Right renal cortex interstitium (tissue), 3 donors: ENCODE results near the gene HOXA9. TPM values are rescaled to one million over a fixed set of nuclear protein-coding genes. Genes with fewer than 3 reads are reported as not detected.

Source experiments
- DNase-seq, 3 donors: peaks; one replicate each; pipeline ENCODE4 v3.0.0-alpha.2; 2013; ENCODE audit warnings: low read depth in 3 of 3, low spot score in 2 of 3
- polyA plus RNA-seq, 3 donors: library from polyadenylated mRNA; unstranded; fragments of 120-200 nt; gene quantifications; one replicate each; pipeline ENCODE4 v1.2.1, GENCODE V29; 2013; ENCODE audit not compliant: insufficient read length in 3 of 3

HOXA9 gene
- polyA plus RNA-seq, 3 donors, result 85.6 to 118 (median 95.9) TPM

GRCh38 chr7:27130540-27131389 lies 34.6 kb downstream of the HOXA9 start, which contains the start of gene HOXA4:
HOXA4 (minus strand) TSS chr7:27130757; CDS start chr7:27130733, 24 bp downstream.
- no peak for DNase-seq

GRCh38 chr7:27129729-27130539 lies 35.4 kb downstream of the HOXA9 start:
- no peak for DNase-seq

GRCh38 chr7:27128776-27129728 lies 36.3 kb downstream of the HOXA9 start:
- DNase-seq, result no peak

DNA sequence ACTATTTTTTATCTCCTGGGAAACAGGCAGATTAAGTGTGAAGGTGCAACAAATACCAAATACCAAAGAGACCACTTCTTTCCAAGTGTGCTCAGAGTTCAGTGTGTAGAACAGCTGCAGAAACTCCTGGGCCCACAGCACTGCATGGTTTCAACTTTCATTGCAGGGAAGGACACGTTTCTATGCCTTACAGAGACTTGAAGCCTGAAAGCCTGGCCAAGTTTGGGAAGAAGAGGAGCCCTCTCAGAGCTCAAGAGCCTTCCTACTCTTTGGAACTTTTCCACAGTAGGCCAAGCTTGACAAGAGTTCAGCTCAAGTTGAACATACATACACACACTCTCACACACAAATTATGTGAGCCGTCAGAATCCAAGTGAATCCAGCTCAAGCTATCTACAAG lies 37.3 kb downstream of the HOXA9 start:
- no peak for DNase-seq

DNA sequence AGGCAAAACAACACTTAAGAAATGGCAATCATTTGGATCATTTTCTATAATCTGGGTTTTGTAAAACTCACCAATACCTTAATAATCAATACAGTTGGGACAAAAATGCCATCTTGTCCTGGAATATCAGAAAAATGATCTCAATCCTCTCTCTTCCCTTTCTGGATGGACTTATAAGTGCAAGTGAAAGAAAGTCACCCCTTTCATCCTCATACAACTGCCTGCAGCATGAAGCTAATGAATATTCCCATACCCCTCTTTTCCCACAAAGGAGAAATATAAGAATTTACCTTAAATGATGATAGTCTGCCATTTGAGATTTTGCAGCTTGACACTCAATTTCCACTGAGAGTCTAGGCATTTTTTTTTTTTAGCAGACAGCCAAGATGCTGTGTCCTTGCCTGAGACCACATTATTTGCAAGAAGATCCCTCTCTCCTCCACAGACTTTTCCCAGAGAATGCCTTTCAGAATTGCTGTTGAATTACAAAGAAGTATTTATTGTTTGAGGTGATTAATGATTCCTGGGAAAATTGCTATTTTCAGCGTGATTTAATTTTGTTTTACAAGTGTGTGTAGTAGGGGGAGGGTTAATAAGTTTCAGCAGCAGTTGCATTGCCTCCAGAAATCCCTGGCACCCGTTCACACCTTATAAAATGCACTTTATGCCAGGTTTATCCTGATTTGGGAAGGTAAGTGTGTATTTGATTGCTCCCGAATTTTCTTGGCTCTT lies 38.6 kb downstream of the HOXA9 start:
- DNase-seq, result no peak

DNA sequence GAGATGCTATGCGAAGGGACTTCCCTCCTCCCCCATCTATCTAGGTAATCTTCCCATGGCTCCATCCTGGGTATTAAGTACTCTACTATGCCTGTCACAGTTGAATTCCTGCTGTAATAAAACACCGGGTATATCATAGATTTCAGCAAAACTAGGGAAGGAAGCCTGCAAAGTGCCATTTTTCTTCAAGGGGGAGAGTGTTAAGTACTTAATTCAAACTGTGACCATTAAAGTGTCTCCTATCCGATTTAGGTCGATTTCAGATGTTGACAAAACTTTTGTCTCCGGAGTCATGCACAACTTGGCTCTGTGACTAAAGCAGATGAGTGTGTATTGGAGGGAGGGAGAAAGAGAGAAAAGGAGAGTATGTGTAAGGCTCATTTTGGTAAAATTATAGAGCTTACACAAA lies 39.3 kb downstream of the HOXA9 start:
- no peak for DNase-seq

DNA sequence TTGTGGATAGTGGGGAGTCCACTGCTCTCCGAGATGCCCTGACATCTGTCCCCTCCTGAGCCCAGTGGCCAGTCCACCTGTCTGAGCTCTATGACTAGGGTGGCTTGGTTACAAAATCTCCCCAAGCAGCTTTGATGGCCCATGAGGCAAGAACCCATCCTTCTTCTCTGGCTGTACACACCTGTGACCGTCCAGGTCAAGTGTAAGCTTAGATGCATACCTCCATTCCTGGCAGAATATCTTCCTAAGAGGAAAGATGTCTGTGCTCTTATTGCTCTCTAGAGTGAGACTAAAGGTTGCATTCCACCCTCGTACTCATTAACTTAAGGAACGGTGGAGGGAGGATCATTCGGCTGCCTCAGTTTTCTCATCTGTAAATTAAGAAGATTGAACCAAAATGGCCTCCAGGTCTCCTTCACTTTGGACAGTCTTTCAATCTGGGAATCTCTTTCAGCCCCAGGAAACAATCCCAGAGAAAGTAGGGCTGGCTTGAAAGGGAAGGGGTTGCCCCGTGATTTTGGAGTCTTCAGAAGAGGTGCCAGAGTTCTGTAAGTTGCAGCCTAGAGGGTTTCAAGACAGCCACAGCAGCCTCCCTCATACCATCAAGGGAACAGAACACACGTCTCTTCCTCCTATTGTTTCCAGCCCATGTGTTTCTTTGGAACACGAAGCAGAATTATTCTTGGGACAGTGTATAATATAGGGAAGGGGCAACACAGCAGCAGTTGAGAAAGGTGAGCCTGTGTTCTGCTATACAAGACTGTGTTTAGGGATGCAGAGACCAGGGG lies 40.2 kb downstream of the HOXA9 start:
- DNase-seq, result no peak

GRCh38 chr7:27124096-27124901 lies 41.0 kb downstream of the HOXA9 start:
- DNase-seq, result no peak

- no peak for DNase-seq
These were observed 41.8 kb downstream of the HOXA9 start for GRCh38 chr7:27123477-27124053.

DNA sequence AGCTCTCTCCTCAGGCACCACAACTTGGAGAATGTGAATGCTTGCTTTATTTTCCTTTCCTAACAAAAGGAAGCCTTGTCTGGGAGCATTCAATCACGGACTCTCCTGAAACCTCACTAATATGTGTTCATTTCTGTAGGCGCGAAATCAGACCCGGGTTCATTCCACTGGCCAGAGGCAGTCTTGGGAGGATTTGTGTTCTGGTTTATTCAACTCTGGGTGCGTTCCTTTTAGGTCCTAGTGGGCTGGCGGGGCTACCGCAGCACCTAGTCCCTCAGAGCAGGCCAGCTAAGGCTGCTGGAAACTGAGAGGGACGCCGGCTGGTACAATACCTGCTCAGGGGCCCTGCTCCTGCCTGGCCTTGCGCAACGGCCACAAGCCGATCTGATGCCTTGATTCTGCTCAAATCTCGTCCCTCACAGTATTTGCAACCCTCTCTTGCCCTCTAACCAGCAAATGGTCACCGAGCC lies 42.3 kb downstream of the HOXA9 start:
- DNase-seq, result no peak

DNA sequence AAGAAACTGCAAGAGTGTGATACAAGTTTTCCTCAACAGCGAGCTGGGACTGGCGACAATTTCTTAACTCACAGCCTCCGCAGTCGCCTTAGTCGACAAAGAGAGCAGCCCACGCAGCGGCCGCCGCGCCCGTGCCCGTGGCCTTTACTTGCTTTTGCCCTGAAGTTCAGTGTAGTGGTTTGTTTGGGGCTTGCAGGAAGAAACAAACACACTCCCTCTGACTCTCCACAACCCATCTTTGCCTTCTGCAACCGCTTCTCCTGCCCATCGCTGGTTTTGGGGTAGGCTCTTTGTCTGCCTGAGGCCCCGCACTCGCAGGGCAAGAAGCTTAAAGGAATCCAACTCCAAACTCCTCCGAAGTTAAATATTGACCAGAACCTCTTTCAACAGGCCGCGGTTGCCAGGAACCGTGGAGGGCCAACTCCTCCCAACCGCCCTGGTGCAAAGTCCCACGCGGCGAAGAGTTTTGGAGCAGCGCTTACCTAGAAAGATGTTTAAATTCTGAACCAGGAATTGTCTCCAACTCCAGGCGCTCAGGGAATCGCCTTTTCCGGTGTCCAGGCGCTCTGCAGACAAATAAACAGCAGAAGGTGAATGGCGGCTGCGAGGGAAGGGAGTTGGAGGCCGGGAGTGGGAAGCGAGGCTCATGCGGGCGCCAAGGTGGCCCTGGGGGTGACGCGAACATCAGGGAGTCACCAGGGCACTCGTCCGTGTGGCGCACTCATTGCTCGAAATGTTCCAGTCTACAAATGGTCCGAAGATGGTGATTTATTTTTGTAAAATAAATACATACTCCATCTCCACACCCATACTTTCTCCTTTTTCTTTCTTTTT lies 43.0 kb downstream of the HOXA9 start:
- DNase-seq, result no peak

GRCh38 chr7:27121684-27122076 lies 43.7 kb downstream of the HOXA9 start:
- DNase-seq, result no peak

DNA sequence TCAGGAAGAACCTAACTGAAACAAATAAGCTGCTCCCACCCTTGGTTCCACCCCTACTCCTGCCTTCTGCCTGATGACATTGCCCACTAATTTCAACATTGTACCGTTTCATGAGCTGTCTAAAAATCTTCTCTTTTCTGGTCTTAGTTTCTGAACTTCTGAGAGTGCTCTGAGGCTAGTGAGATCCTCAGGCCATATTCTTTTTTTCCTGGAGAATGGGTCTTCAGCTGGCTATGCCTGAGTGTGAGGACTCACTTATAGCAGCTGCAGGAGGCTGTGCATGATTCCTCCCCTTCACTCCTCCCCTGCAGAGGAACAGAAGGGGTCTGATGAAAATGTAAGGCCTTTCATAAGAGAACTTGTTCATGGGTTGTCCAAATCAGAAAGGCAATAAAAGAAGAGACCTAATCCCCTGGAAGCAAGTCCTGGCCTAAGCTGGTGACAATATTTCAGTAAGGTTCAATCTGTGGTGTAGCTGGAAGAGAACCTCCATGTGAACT lies 45.9 kb downstream of the HOXA9 start:
- no peak for DNase-seq

GRCh38 chr7:27118580-27118979 lies 46.8 kb downstream of the HOXA9 start:
- DNase-seq, result no peak

DNA sequence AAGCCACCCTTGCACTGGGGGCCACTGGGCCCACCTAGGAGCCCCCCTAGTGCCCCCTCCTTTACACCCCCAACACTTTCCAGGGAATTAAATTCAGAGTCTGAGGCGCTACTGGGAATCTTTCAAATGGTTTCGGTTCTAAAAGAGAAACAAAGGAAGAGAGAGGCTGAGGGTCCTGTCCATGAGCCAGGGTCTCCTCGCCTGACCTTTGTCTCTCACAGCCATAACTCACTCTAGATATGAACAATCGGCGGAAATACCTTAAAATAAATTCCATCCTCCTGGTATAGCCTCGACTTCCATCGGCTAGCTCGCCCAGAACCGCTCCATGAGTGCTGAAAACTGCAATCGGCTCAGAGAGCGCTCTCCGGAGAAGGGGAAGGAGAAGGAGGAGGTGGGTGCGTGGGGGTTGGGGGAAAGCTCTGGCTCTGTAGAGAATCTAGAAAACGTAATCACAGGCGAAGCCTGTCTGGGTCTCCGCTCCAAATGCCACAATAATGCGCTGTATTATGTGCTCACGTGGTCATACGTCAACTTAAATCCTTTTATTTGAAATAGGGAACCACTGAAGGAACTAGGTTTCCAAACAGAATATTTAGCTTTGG lies 47.3 kb downstream of the HOXA9 start:
- DNase-seq, result no peak
